GM13977 (cell line): Measurements from ENCODE around the gene ANXA2.

Experiments used
- DNase-seq: peaks from one replicate; pipeline ENCODE4 v3.0.0; 2012; ENCODE audit warnings: low spot score
- in situ Hi-C: fragments of 300-500 bp; cut with MboI; formaldehyde crosslinking; loops from one replicate; pipeline ENCODE4 v1.12.0; 2022; ENCODE audit warnings: low sequenced_read_pairs, low pct_unique_long_range_greater_than_20kb, mixed read lengths, inconsistent platforms; ENCODE audit not compliant: unreplicated experiment
- TF ChIP-seq, protein P1 (sequence below): IDR thresholded peaks from 2 replicates; pipeline ENCODE4 v1.5.1; 2012; ENCODE audit warnings: mild to moderate bottlenecking, control low read depth; ENCODE audit not compliant: insufficient read depth; ENCODE audit errors: extremely low read depth, missing control alignments

The ANXA2 gene

DNA sequence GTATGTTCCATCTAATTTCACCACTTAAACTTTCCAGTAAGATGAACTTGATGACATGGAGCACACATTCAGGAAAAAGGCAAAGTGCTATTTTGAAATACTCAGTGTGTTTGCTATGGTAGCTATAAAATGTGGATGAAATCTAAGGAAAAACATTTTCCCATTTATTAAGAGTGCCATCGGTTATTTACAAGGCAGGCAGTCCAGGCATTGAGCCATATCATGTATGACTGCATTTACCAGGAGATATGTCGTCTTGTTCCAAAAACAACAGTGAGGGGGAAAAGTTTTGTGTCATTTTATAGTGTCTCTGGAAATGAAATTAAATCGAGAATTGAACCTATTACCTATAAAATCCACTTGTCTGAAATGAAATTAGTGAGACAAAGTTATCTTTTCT lies 13.7 kb downstream of the ANXA2 start:
- TF ChIP-seq, protein P1, sequence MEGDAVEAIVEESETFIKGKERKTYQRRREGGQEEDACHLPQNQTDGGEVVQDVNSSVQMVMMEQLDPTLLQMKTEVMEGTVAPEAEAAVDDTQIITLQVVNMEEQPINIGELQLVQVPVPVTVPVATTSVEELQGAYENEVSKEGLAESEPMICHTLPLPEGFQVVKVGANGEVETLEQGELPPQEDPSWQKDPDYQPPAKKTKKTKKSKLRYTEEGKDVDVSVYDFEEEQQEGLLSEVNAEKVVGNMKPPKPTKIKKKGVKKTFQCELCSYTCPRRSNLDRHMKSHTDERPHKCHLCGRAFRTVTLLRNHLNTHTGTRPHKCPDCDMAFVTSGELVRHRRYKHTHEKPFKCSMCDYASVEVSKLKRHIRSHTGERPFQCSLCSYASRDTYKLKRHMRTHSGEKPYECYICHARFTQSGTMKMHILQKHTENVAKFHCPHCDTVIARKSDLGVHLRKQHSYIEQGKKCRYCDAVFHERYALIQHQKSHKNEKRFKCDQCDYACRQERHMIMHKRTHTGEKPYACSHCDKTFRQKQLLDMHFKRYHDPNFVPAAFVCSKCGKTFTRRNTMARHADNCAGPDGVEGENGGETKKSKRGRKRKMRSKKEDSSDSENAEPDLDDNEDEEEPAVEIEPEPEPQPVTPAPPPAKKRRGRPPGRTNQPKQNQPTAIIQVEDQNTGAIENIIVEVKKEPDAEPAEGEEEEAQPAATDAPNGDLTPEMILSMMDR = no peak
- DNase-seq = no peak

DNA sequence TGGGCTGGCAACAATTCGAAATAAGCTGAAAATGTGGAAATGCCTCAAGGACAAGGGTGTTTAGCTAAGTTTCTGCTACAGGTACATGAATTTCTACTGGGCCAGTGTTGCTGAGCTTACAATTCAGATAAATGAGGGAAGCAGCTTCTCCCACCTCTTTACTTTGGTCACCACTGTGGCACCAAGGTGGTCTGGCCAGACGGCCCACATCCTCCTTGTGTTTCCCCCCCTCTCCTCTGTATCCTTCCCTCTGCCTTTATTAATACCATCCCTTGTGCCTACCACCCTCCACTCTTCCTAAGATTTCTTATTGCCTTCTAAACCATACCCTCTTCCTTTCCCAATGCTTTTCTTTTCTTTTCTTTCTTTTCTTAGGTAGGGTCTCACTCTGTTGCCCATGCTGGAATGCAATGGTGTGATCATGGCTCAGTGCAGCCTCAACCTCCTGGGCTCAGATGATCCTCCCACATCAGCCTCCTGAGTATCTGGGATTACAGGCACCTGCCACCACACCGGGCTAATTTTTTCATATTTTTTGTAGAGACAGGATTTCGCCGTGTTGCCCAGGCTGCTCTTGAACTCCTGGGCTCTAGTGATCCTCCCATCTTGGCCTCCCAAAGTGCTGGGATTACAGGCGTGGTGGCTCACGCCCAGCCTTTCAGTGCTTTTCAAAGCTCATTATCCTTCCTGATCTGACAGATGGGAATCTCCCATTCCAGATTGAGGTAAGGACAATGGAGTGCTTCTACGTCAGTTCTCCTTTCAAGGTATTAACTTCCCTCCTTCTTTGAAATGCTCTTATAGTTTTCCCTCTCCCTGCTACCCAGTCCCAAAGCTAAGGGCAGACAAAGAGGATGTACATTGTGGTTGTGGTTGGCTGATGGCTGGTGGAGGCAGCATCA lies 14.8 kb downstream of the ANXA2 start:
- TF ChIP-seq, protein P1 = no peak
- DNase-seq = no peak
- in situ Hi-C loops = no loop called here

More for the DNA sequence above, 13.7 kb downstream of the ANXA2 start:
- in situ Hi-C loops = no loop called here

DNA sequence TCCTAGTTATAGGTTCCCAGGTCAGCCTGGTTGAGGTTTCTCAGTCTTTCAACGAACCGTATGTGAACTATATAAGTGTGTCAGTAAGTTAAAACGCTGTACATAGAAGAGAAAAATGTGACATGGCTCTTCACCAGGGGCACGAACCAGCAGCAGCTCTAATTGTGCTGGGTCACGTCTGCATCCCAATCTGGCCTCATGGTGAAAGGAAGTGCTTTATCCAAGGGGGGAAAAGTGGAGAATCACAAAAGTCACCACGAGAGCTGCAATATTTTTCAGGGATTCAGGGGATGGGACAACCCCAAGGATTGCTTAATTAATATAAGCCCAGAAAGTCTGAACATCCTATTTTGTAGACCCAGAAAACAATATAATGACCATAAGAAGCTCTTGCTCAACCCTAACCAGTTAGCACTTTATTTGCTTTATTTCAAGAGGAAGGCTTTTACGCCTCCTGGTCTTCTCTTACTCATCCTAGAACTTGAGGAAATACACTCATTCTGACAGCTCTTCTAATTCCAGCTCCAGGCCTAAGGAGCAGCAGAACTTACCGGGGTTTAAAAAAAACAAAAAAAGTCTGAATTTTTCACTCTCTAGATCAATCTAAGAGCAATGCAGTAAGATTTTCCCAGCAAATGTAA lies 16.5 kb downstream of the ANXA2 start:
- TF ChIP-seq, protein P1 = no peak
- in situ Hi-C loops = no loop called here
- no peak for DNase-seq

DNA sequence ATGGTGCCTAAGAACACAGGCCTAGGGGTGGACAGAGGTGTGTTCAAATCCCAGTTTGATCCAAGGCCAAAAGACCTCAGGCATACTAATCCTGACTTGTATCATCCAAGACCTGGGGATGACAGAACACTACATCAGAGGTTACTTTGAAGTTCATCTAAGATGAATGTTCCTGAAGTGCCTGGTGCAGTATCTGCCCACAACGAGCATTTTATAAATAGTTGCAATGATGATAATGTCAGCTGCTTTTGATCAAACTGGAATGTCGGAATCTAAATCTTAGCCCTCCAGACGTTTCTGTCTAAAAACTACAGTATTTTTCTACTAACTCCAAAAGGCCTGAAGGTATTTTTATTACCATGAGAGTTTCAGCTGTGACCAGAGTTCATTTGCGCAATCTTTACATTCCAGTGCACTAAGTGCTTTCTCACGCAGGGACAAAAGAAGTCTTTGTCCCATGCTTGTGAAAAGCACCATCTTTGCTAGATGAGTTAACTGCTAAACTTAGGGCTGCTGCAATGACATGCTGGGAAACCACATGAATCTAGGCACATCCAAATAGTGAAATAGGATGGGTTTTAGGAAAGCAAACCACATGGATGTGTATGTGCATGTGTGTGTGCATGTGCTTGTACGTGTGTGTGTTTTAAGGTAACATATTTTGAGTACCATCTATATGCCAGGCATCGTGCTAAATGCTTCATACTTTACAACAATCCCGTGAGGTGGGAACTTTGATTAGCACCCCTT lies 18.1 kb downstream of the ANXA2 start:
- in situ Hi-C loops = no loop called here
- no peak for DNase-seq
- TF ChIP-seq, protein P1 = no peak

DNA sequence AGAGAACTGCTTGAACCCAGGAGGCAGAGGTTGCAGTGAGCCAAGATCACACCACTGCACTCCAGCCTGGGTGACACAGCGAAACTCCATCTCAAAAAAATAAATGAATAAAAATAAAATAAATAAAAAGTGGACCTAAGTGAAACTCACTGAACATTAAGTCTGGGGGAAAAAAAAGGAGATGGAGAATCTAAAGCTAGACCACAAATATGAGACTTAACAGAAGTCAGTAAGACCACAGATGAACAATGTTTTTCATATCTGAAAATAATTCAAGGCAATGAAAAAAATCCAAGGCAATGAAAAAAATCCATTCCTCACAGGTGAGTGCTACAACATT lies 18.6 kb downstream of the ANXA2 start:
- DNase-seq = no peak
- TF ChIP-seq, protein P1 = no peak
- in situ Hi-C loops = no loop called here

DNA sequence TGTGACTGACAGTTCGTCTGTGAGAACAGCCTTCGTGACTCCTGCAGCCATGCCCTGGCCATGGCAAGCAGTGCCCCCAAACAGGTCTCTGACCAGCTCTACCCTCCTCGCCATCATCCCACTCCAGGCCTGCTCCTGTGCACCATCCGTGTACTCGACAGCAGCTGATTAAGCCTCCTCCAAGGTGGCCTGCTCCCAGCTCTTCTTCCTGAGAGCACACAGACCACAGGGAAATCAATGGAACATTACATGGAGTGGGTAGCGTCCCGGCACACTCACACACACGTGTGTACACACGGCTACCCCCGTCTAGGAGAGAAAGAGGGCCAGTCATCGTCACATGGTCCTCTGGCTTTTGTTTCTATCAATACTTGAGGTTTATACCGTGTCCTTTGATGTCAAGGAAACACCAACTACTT lies 21.1 kb downstream of the ANXA2 start:
- TF ChIP-seq, protein P1 = no peak
- DNase-seq = no peak
- in situ Hi-C loops = no loop called here
